BLaER1 treated with 17β-estradiol and CSF1 and Interleukin-3, amounts not matched to agents 10 nM and 100 nM (cell line): Measurements from ENCODE around the gene TRIM39.

Experiments
- H3K27ac ChIP-seq, 11 experiments: shearing (Covaris generic); formaldehyde crosslinking; 2 replicates each; pipeline ENCODE4 v1.8.1; 2022
- H3K27me3 ChIP-seq, 11 experiments: shearing (Covaris generic); formaldehyde crosslinking; 2 replicates each; pipeline ENCODE4 v1.8.1; 2022
- H3K36me3 ChIP-seq, 11 experiments: shearing (Covaris generic); formaldehyde crosslinking; 2 replicates each; pipeline ENCODE4 v1.8.1; 2022
- H3K4me1 ChIP-seq, 10 experiments: shearing (Covaris generic); formaldehyde crosslinking; 2 replicates each; pipeline ENCODE4 v1.8.1; 2022
- H3K4me2 ChIP-seq, 11 experiments: shearing (Covaris generic); formaldehyde crosslinking; 2 replicates each; pipeline ENCODE4 v1.8.1; 2022
- H3K4me3 ChIP-seq, 10 experiments: shearing (Covaris generic); formaldehyde crosslinking; 2 replicates each; pipeline ENCODE4 v1.8.1; 2022
- H3K9ac ChIP-seq, 11 experiments: shearing (Covaris generic); formaldehyde crosslinking; 2 replicates each; pipeline ENCODE4 v1.8.1; 2022
- H3K9me3 ChIP-seq, 11 experiments: shearing (Covaris generic); formaldehyde crosslinking; replicated peaks in 1 of 11; 2 replicates each; pipeline ENCODE4 v1.8.1; 2022
- H4K20me1 ChIP-seq, 11 experiments: shearing (Covaris generic); formaldehyde crosslinking; 2 replicates each; pipeline ENCODE4 v1.8.1; 2022
- Cebpa-rat ChIP-seq, 11 experiments: shearing (Covaris generic); IDR thresholded peaks; 2 replicates each; pipeline ENCODE4 v1.8.1; 2022

The TRIM39 gene

DNA sequence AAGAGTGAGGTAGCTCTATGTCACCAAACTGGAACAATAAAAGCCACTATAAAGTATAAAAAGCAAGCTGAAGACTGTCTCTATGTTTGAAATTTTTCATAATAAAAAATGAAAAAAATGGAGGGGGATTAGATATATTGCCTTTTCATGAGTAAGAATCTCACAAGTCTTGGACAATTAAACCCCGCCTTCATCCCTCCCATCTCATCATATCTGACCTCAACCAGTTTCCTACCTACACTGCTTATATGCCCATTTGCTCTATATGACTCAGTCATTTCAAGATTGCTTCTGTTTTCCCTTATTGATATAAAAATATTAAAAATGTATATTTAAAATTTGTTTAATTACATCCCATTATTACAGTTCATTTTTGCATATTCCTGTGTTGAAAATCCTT is 2.9 kb upstream of the TRIM39 start:
- H3K27ac ChIP-seq: no peak overlapping the region

DNA sequence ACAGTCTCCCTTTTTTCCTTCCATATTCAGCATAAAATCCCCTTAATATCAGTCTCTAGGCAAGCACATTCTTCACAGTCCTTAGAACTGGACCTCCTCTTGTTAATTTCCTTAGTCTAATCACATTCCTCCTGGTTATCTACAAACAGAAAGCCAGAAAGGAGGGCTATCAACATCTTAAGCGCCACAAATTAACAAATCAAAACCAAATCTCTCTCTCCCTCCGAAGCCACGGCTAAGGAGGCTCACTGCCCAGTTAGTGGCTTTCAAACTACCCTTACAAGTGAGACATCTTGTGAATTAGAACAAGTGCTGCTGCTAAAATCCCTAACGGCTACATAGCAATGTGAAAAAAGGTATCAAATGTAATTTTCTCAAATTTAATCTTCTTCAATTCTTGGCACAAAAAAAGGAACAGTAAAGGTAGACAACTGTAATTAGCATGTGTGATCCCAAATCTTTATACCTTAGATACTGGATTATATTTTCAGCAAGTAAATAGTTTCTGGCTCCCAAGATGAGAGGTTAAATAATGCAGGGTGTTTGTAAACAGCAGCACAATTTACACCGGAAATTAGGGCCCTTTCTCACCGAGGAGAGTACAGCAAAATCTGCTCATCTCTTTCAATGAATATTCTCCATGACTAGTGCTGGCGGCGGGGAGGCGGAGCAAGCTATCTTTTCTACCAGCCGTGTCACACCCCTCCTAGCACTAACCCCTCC is 1.4 kb upstream of the TRIM39 start:
- peaks cover 49 to 63% (median 57%) of the 10 kb centered on the region in 10 experiments for H3K4me1 ChIP-seq
- TF ChIP-seq Cebpa-rat (IDR thresholded peaks at IDR 0.05): no peak

More for the DNA sequence above, 2.9 kb upstream of the TRIM39 start:
- Histone ChIP-seq H3K4me2 (peak overlapping the region in 10 of 11 experiments; percentile 25 to 100 (median 92); a peak in 16 of 22 replicates), H3K9ac (no peak overlapping the region), H3K27me3 (no peaks in the 10 kb centered on the region), H3K4me3 (no peak overlapping the region), H4K20me1 (peaks cover 51 to 72% (median 68%) of the 10 kb centered on the region in 11 experiments; a peak in 20 of 22 replicates), H3K4me1 (peaks cover 53 to 67% (median 58%) of the 10 kb centered on the region in 10 experiments), H3K9me3 (no peaks in the 10 kb centered on the region), H3K36me3 (peaks cover 4 to 52% (median 21%) of the 10 kb centered on the region in 11 experiments)
- TF ChIP-seq Cebpa-rat (IDR thresholded peaks at IDR 0.05): no peak

DNA sequence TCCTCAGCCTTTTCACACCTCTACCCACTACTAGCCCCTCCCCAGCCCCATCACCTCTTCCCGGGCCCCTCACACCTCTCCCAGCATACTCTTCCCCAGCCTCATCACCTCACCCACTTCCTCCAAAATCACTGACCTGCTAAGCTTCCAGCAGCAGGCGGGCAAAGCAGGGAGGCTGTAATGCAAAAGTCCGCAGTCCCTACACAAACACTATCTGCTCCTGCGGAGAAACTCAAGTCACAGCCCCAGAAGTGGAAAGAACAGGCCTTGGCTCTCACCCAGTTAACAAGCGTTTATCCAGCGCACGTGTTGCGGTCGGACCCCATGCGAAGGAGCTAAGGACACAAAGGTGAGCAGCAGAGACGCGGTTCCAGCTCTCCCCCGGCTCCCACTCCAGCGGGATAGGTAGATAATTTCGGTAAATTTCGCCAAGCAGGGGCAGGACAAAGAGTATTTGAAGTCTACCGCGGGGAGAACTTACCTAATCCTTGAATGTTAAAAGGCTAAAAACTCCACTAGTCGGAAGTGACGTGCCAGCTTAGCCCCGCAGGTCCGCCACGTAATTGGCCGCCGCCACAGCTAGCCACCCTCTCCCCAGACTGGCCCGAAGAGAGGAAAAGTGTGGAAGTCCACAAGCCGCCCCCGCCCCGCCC is 728 bp upstream of the TRIM39 start:
- Histone ChIP-seq H3K9me3 (no peaks in the 10 kb centered on the region), H3K36me3 (peaks cover 19 to 52% (median 30%) of the 10 kb centered on the region in 11 experiments), H3K27ac (peak overlapping the region; percentile 87 to 97 (median 93)), H3K4me3 (peak overlapping the region; percentile 79 to 94 (median 82)), H3K4me2 (peak overlapping the region; percentile 82 to 100 (median 94)), H3K27me3 (no peaks in the 10 kb centered on the region), H3K4me1 (peaks cover 49 to 56% (median 53%) of the 10 kb centered on the region in 10 experiments), H3K9ac (peak overlapping the region; percentile 86 to 97 (median 92)), H4K20me1 (peaks cover 33 to 50% (median 46%) of the 10 kb centered on the region in 11 experiments; a peak in 20 of 22 replicates)
- TF ChIP-seq Cebpa-rat (IDR thresholded peaks at IDR 0.05): no peak

More for the DNA sequence above, 1.4 kb upstream of the TRIM39 start:
- Histone ChIP-seq H3K9me3 (no peaks in the 10 kb centered on the region), H3K27ac (peak overlapping the region in 10 of 11 experiments; percentile 87 to 97 (median 92); a peak in 20 of 22 replicates), H4K20me1 (peaks cover 40 to 57% (median 53%) of the 10 kb centered on the region in 11 experiments; a peak in 20 of 22 replicates), H3K4me2 (peak overlapping the region; percentile 82 to 100 (median 94)), H3K4me3 (peak overlapping the region; percentile 79 to 94 (median 82)), H3K36me3 (peaks cover 12 to 52% (median 24%) of the 10 kb centered on the region in 11 experiments), H3K27me3 (no peaks in the 10 kb centered on the region), H3K9ac (peak overlapping the region; percentile 86 to 97 (median 92))

DNA sequence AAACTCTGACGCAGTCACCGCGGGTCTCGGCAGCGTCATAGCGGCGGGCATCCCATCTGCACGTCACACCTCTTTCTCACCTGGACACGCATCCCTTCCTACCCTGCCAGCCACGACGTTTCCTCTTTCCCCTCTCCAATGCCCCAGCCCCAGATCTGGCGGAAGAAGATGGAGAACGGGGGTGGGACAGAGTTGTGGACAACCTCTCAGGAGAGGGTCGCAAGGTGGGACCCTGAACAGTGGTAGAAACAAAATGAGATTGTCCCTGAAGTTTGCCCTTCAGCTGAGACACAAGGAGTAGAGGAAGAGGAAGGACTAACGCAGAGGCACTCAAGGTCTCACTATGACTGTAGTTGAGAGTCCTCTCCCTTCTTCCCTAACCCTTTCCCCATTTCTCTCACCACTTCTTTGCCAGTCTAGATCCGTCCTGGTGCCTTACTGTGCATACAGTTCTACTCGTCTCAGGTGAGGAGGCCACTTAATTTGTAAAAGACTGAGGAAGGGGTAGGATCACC is 562 bp downstream of the TRIM39 start:
- Histone ChIP-seq H4K20me1 (peaks cover 22 to 37% (median 33%) of the 10 kb centered on the region in 11 experiments; a peak in 20 of 22 replicates), H3K4me2 (peak overlapping the region; percentile 82 to 100 (median 94)), H3K9ac (peak overlapping the region; percentile 86 to 97 (median 92)), H3K36me3 (peaks cover 30 to 52% (median 38%) of the 10 kb centered on the region in 11 experiments), H3K9me3 (no peaks in the 10 kb centered on the region), H3K27me3 (no peaks in the 10 kb centered on the region), H3K27ac (peak overlapping the region; percentile 87 to 97 (median 93)), H3K4me1 (peaks cover 39 to 43% (median 42%) of the 10 kb centered on the region in 10 experiments), H3K4me3 (peak overlapping the region; percentile 79 to 94 (median 82))
- TF ChIP-seq Cebpa-rat (IDR thresholded peaks at IDR 0.05): no peak

DNA sequence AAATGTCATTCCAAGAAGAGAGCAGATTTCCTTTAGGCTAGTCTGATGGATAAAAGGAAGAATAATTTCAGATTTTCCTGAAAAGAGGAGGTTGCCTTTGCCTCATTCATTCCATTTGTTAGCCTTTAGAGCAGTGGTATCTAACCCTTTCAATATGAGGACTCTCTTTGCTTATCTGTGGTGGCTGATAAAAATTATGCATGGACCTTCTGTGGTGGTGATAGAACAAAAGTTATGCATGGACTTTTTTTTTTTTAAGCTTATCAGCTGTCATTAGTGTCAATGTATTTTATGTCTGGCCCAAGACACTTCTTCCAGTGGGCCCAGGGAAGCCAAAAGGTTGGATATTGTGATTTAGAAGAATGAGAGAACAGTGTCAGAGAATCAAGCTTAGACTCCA is 1.7 kb downstream of the TRIM39 start:
- H3K36me3 ChIP-seq: peaks cover 30 to 41% (median 36%) of the 10 kb centered on the region in 11 experiments
- no peak overlapping the region for H3K4me3 ChIP-seq
- no peak for TF ChIP-seq Cebpa-rat (IDR thresholded peaks at IDR 0.05)
- peak overlapping the region in 2 of 11 experiments; percentile 95 to 100; a peak in 7 of 22 replicates for H3K4me2 ChIP-seq
- H3K9ac ChIP-seq: no peak overlapping the region
- peaks cover 28 to 32% (median 30%) of the 10 kb centered on the region in 10 experiments for H3K4me1 ChIP-seq
- no peaks in the 10 kb centered on the region for H3K9me3 ChIP-seq
- no peaks in the 10 kb centered on the region for H3K27me3 ChIP-seq
- no peak overlapping the region for H3K27ac ChIP-seq
- H4K20me1 ChIP-seq: peaks cover 12 to 26% (median 22%) of the 10 kb centered on the region in 11 experiments; a peak in 20 of 22 replicates

DNA sequence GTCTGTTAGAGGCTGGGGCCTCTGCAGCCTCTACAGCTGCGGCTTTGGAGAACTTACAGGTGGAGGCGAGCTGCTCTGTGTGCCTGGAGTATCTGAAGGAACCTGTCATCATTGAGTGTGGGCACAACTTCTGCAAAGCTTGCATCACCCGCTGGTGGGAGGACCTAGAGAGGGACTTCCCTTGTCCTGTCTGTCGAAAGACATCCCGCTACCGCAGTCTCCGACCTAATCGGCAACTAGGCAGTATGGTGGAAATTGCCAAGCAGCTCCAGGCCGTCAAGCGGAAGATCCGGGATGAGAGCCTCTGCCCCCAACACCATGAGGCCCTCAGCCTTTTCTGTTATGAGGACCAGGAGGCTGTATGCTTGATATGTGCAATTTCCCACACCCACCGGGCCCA is 2.6 kb downstream of the TRIM39 start:
- no peaks in the 10 kb centered on the region for H3K9me3 ChIP-seq
- no peak overlapping the region; a peak in 1 of 22 replicates for H3K9ac ChIP-seq
- no peak overlapping the region for H3K4me3 ChIP-seq
- H3K27me3 ChIP-seq: no peaks in the 10 kb centered on the region
- peaks cover 37 to 48% (median 40%) of the 10 kb centered on the region in 11 experiments for H3K36me3 ChIP-seq
- H3K4me1 ChIP-seq: peaks cover 18 to 29% (median 22%) of the 10 kb centered on the region in 10 experiments
- H3K4me2 ChIP-seq: no peak overlapping the region
- H4K20me1 ChIP-seq: peaks cover 10 to 17% (median 13%) of the 10 kb centered on the region in 11 experiments; a peak in 20 of 22 replicates
- TF ChIP-seq Cebpa-rat (IDR thresholded peaks at IDR 0.05): no peak
- H3K27ac ChIP-seq: no peak overlapping the region

DNA sequence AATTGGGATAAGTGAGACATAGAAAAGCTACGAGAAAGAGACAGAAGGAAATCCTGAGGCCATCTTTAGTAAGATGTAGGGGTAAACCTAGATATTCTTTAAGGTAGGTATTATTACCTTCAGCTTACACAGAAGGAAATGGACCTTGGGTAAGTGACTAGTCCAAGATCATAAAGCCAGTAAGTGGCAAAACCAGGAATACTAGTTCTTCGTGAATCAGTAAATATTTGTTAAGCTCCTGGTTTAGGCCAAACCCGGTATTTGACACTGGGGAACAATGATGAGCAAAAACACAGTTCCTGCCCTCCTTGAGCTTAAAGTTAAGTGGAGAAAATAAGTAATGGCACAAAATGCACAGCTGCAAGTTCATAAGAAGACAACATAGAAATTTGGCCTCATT is 5.3 kb downstream of the TRIM39 start:
- TF ChIP-seq Cebpa-rat (IDR thresholded peaks at IDR 0.05): no peak
- H3K4me3 ChIP-seq: no peak overlapping the region
- H3K27me3 ChIP-seq: no peaks in the 10 kb centered on the region
- H3K9me3 ChIP-seq: no peaks in the 10 kb centered on the region
- no peak overlapping the region for H3K4me2 ChIP-seq
- H3K4me1 ChIP-seq: peaks cover 8 to 20% (median 11%) of the 10 kb centered on the region in 10 experiments; a peak in 19 of 20 replicates
- no peaks in the 10 kb centered on the region for H4K20me1 ChIP-seq
- H3K27ac ChIP-seq: no peak overlapping the region
- no peak overlapping the region for H3K9ac ChIP-seq
- peaks cover 56 to 75% (median 65%) of the 10 kb centered on the region in 11 experiments for H3K36me3 ChIP-seq

DNA sequence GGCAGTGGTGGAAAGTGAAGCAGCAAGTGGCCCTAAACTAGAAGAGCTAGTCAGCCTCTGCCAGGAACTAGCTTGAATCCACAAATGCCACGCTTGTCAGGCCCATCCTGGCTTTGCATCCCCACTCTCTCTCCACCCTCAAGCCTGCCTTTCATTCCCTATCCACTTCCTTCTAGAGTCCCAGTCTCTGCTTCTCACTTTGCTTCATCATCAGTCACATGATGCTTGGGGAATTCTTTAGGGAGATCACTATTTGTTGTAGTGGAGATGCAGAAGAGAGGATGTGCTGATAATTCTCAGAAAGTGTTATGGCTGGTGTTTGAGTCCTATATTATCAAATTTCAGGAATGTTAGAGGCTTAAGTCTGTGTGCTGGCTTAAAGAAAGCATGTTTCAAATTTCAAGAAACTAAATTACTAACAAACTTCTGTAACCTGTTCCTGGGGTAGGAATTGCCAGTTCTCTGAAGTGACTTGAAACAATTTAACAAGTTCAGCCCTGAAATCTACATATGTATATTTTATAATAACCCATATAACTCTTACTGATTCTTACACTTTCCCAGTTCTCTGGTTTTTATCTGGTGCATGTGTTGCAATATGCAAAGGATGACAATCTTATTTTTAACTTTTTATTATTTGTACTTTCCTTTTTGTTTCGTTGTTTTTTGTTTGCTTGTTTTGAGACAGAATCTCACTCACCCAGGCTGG is 7.5 kb downstream of the TRIM39 start:
- H3K36me3 ChIP-seq: peaks cover 64 to 95% (median 83%) of the 10 kb centered on the region in 11 experiments
- TF ChIP-seq Cebpa-rat (IDR thresholded peaks at IDR 0.05): no peak
- H3K4me2 ChIP-seq: no peak overlapping the region
- H4K20me1 ChIP-seq: no peaks in the 10 kb centered on the region
- H3K9me3 ChIP-seq: no peaks in the 10 kb centered on the region
- peaks cover 0 to 10% (median 0%) of the 10 kb centered on the region in 10 experiments; a peak in 3 of 20 replicates for H3K4me1 ChIP-seq
- H3K27ac ChIP-seq: no peak overlapping the region
- no peaks in the 10 kb centered on the region for H3K27me3 ChIP-seq
- H3K4me3 ChIP-seq: no peak overlapping the region
- H3K9ac ChIP-seq: peak overlapping the region in 1 of 11 experiments; percentile 25; a peak in 1 of 22 replicates
